Measurements from ENCODE around the gene SIL1.
A peak's percentile ranks its signal among the peaks of the same experiment; 100 is the strongest.

SIL1 gene

GRCh38 chr5:139079991-139080610 is 118.1 kb downstream of the SIL1 start:
- Histone ChIP-seq H3K36me3 (ENCODE audit: control insufficient read depth in 1 of 2, insufficient read depth in 2 of 2, low read depth in 1 of 2, low read length in 2 of 2) (no peaks in the 10 kb centered on the region), H2AK5ac (ENCODE audit: low read length, severe bottlenecking) (no peak overlapping the region), H3K4me2 (ENCODE audit: low read length, poor library complexity, severe bottlenecking) (no peak overlapping the region), H3K79me1 (replicated peaks; ENCODE audit: low read length, poor library complexity, severe bottlenecking) (peaks cover 20% of the 10 kb centered on the region), H3K4me3 (ENCODE audit: insufficient read depth in 1 of 2, low read depth in 1 of 2, low read length in 2 of 2) (no peak overlapping the region), H3K14ac (ENCODE audit: low read length in 2 of 2) (no peak overlapping the region), H3K23ac (ENCODE audit: low read length in 2 of 2) (no peak overlapping the region), H4K8ac (ENCODE audit: low read length) (no peak overlapping the region), H3K27ac (ENCODE audit: low read length, poor library complexity, severe bottlenecking) (no peak overlapping the region), H2BK5ac (ENCODE audit: low read depth, low read length, poor library complexity, severe bottlenecking) (no peak overlapping the region), H4K91ac (ENCODE audit: low read length) (no peak overlapping the region), H3K4ac (ENCODE audit: low read depth in 1 of 2, low read length in 2 of 2) (no peak overlapping the region), H3K9ac (ENCODE audit: low read length) (no peak overlapping the region), H2BK120ac (ENCODE audit: low read depth, low read length) (no peak overlapping the region), H2AFZ (ENCODE audit: low read depth, low read length) (no peak overlapping the region), H2BK12ac (ENCODE audit: low read length in 2 of 2) (no peak overlapping the region), H2BK15ac (ENCODE audit: low read depth, poor library complexity, severe bottlenecking) (no peak overlapping the region), H3K18ac (ENCODE audit: low read depth in 1 of 2, low read length in 2 of 2) (no peak overlapping the region), H3K27me3 (ENCODE audit: control insufficient read depth in 1 of 2, insufficient read depth in 1 of 2, low read length in 2 of 2) (no peaks in the 10 kb centered on the region), H3K4me1 (ENCODE audit: control insufficient read depth, insufficient read depth, low read depth, low read length) (peaks cover 2% of the 10 kb centered on the region), H3K9me3 (ENCODE audit: control insufficient read depth, low read length) (no peaks in the 10 kb centered on the region)
- no peak for DNase-seq
- 90% methylated on average over 2 of the region's 2 CpGs for WGBS

GRCh38 chr5:139079225-139079990 is 118.8 kb downstream of the SIL1 start:
- Histone ChIP-seq H3K18ac (ENCODE audit: low read depth in 1 of 2, low read length in 2 of 2) (no peak overlapping the region), H3K14ac (ENCODE audit: low read length in 2 of 2) (no peak overlapping the region)

GRCh38 chr5:139078345-139078744 is 119.8 kb downstream of the SIL1 start:
- WGBS: 81% methylated on average over 4 of the region's 4 CpGs
- no peak overlapping the region for H3K14ac ChIP-seq (ENCODE audit: low read length in 2 of 2)

More at GRCh38 chr5:139079225-139079990, 118.8 kb downstream of the SIL1 start:
- Histone ChIP-seq H3K36me3 (ENCODE audit: control insufficient read depth in 1 of 2, insufficient read depth in 2 of 2, low read depth in 1 of 2, low read length in 2 of 2) (no peaks in the 10 kb centered on the region), H3K4me2 (ENCODE audit: low read length, poor library complexity, severe bottlenecking) (no peak overlapping the region), H3K27me3 (ENCODE audit: control insufficient read depth in 1 of 2, insufficient read depth in 1 of 2, low read length in 2 of 2) (no peaks in the 10 kb centered on the region), H3K9ac (ENCODE audit: low read length) (no peak overlapping the region), H3K4me3 (ENCODE audit: insufficient read depth in 1 of 2, low read depth in 1 of 2, low read length in 2 of 2) (no peak overlapping the region), H4K8ac (ENCODE audit: low read length) (no peak overlapping the region), H3K4me1 (ENCODE audit: control insufficient read depth, insufficient read depth, low read depth, low read length) (peaks cover 2% of the 10 kb centered on the region), H3K27ac (ENCODE audit: low read length, poor library complexity, severe bottlenecking) (no peak overlapping the region), H3K9me3 (ENCODE audit: control insufficient read depth, low read length) (no peaks in the 10 kb centered on the region), H2BK15ac (ENCODE audit: low read depth, poor library complexity, severe bottlenecking) (no peak overlapping the region), H3K4ac (ENCODE audit: low read depth in 1 of 2, low read length in 2 of 2) (no peak overlapping the region), H3K23ac (ENCODE audit: low read length in 2 of 2) (no peak overlapping the region), H2BK5ac (ENCODE audit: low read depth, low read length, poor library complexity, severe bottlenecking) (no peak overlapping the region), H2AK5ac (ENCODE audit: low read length, severe bottlenecking) (no peak overlapping the region), H4K91ac (ENCODE audit: low read length) (no peak overlapping the region), H2BK12ac (ENCODE audit: low read length in 2 of 2) (no peak overlapping the region), H3K79me1 (replicated peaks; ENCODE audit: low read length, poor library complexity, severe bottlenecking) (peaks cover 20% of the 10 kb centered on the region), H2BK120ac (ENCODE audit: low read depth, low read length) (no peak overlapping the region), H2AFZ (ENCODE audit: low read depth, low read length) (no peak overlapping the region)
- DNase-seq: no peak
- no CpG with 5 or more reads among the region's 1 CpG for whole genome bisulfite sequencing

DNA sequence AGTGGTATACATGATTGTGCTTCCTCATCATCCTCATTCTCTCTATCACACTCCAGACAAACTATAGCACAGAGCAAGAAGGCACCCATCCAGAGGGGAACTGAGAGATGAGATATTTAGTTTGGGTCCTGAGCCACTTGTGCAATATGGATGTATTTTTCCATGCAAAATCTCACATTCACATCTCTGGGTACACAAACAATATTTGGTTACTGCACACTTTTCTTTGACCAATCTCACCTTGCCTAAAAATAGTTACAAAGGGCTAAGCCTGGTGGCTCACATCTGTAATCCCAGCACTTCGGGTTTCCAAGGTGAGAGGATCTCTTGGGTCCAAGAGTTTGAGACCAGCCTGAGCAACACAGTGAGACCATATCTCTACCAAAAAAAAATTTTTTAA is 120.3 kb downstream of the SIL1 start:
- Histone ChIP-seq H2AFZ (ENCODE audit: low read depth, low read length) (no peak overlapping the region), H3K18ac (ENCODE audit: low read depth in 1 of 2, low read length in 2 of 2) (no peak overlapping the region), H4K91ac (ENCODE audit: low read length) (no peak overlapping the region), H4K8ac (ENCODE audit: low read length) (no peak overlapping the region), H3K4me2 (ENCODE audit: low read length, poor library complexity, severe bottlenecking) (no peak overlapping the region), H3K36me3 (ENCODE audit: control insufficient read depth in 1 of 2, insufficient read depth in 2 of 2, low read depth in 1 of 2, low read length in 2 of 2) (no peaks in the 10 kb centered on the region), H3K4ac (ENCODE audit: low read depth in 1 of 2, low read length in 2 of 2) (no peak overlapping the region), H3K9me3 (ENCODE audit: control insufficient read depth, low read length) (no peaks in the 10 kb centered on the region), H3K27ac (ENCODE audit: low read length, poor library complexity, severe bottlenecking) (no peak overlapping the region), H2BK5ac (ENCODE audit: low read depth, low read length, poor library complexity, severe bottlenecking) (no peak overlapping the region), H3K9ac (ENCODE audit: low read length) (no peak overlapping the region), H2BK15ac (ENCODE audit: low read depth, poor library complexity, severe bottlenecking) (no peak overlapping the region), H3K27me3 (ENCODE audit: control insufficient read depth in 1 of 2, insufficient read depth in 1 of 2, low read length in 2 of 2) (no peaks in the 10 kb centered on the region), H3K4me1 (ENCODE audit: control insufficient read depth, insufficient read depth, low read depth, low read length) (peaks cover 2% of the 10 kb centered on the region), H2BK120ac (ENCODE audit: low read depth, low read length) (no peak overlapping the region), H2BK12ac (ENCODE audit: low read length in 2 of 2) (no peak overlapping the region), H3K23ac (ENCODE audit: low read length in 2 of 2) (no peak overlapping the region), H3K14ac (ENCODE audit: low read length in 2 of 2) (no peak overlapping the region), H3K79me1 (replicated peaks; ENCODE audit: low read length, poor library complexity, severe bottlenecking) (peaks cover 22% of the 10 kb centered on the region), H2AK5ac (ENCODE audit: low read length, severe bottlenecking) (no peak overlapping the region), H3K4me3 (ENCODE audit: insufficient read depth in 1 of 2, low read depth in 1 of 2, low read length in 2 of 2) (no peak overlapping the region)
- no peak for DNase-seq
- 75% methylated on average over 1 of the region's 1 CpG for WGBS

More at GRCh38 chr5:139078345-139078744, 119.8 kb downstream of the SIL1 start:
- no peak overlapping the region for H3K9ac ChIP-seq (ENCODE audit: low read length)
- H2AK5ac ChIP-seq (ENCODE audit: low read length, severe bottlenecking): no peak overlapping the region
- no peaks in the 10 kb centered on the region for H3K9me3 ChIP-seq (ENCODE audit: control insufficient read depth, low read length)
- peaks cover 2% of the 10 kb centered on the region for H3K4me1 ChIP-seq (ENCODE audit: control insufficient read depth, insufficient read depth, low read depth, low read length)
- no peak overlapping the region for H3K4me3 ChIP-seq (ENCODE audit: insufficient read depth in 1 of 2, low read depth in 1 of 2, low read length in 2 of 2)
- no peak overlapping the region for H3K27ac ChIP-seq (ENCODE audit: low read length, poor library complexity, severe bottlenecking)
- no peak for DNase-seq
- no peak overlapping the region for H2AFZ ChIP-seq (ENCODE audit: low read depth, low read length)
- no peak overlapping the region for H2BK5ac ChIP-seq (ENCODE audit: low read depth, low read length, poor library complexity, severe bottlenecking)
- H2BK15ac ChIP-seq (ENCODE audit: low read depth, poor library complexity, severe bottlenecking): no peak overlapping the region
- no peak overlapping the region for H3K18ac ChIP-seq (ENCODE audit: low read depth in 1 of 2, low read length in 2 of 2)
- H3K27me3 ChIP-seq (ENCODE audit: control insufficient read depth in 1 of 2, insufficient read depth in 1 of 2, low read length in 2 of 2): no peaks in the 10 kb centered on the region
- peak overlapping the region in 1 of 2 experiments; percentile 44 for H3K4ac ChIP-seq (ENCODE audit: low read depth in 1 of 2, low read length in 2 of 2)
- no peaks in the 10 kb centered on the region for H3K36me3 ChIP-seq (ENCODE audit: control insufficient read depth in 1 of 2, insufficient read depth in 2 of 2, low read depth in 1 of 2, low read length in 2 of 2)
- no peak overlapping the region for H2BK12ac ChIP-seq (ENCODE audit: low read length in 2 of 2)
- no peak overlapping the region for H3K4me2 ChIP-seq (ENCODE audit: low read length, poor library complexity, severe bottlenecking)
- no peak overlapping the region for H4K8ac ChIP-seq (ENCODE audit: low read length)
- no peak overlapping the region for H4K91ac ChIP-seq (ENCODE audit: low read length)
- peaks cover 22% of the 10 kb centered on the region for H3K79me1 ChIP-seq (replicated peaks; ENCODE audit: low read length, poor library complexity, severe bottlenecking)
- H3K23ac ChIP-seq (ENCODE audit: low read length in 2 of 2): peak overlapping the region in 1 of 2 experiments; percentile 72
- H2BK120ac ChIP-seq (ENCODE audit: low read depth, low read length): no peak overlapping the region

Data from mesenchymal stem cell (in vitro differentiated cells and primary cell).